ENCODE results near the gene WDR35.
"Not testable (repeated sequence)": the region's sequence is repeated elsewhere in the genome, so short reads cannot be mapped to it uniquely, and the experiment has no call there.

WDR35 gene

DNA sequence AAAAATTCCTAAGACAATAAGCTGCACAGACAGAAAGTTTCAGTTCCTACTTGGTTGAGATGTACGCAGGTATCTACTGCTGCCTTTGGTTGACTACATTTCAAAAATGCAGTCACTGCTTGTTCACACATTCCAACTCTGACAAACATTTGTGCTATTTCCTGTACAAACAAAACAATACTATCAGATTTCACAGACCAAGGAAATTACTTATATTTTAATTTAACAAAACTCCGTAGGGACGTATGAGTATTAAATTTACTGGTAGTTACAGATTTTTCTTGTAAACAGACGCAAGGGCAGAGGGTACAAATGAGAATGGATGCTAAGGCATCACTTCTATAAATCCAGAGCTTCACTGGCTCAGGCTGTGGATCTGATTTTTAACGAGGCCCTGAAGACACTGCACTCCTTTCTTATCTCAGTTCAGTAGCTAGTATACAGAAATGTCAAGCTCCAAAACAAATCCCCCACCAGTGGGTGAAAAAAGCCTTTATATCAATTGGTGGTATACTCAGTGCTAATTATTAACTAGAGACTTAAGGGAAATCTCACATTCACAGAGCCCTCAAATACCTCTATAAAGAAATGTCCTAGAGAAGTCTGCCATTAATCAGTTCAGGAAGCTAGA is 56.4 kb downstream of the WDR35 start:
- no peak for DNase-seq

GRCh38 chr2:19932928-19933327 is 57.0 kb downstream of the WDR35 start:
- no peak for DNase-seq

DNA sequence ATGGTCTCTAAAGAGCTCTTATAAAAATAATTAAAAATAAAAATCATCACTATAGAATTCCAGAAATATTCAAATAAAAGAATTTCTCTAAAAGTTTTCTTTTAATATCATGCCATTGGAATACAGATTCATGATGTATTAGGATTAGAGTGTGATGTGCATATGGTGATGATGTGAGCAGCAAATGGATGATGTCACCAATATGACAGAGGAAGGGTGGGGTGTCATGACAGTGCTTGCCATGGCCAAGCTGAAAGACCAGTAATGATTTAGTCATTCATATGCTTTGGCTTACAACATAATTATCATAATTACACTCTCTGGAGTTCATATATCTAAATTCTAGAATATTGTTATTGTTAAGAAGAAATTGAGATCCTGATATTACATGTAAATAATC is 60.7 kb downstream of the WDR35 start:
- DNase-seq, result no peak

DNA sequence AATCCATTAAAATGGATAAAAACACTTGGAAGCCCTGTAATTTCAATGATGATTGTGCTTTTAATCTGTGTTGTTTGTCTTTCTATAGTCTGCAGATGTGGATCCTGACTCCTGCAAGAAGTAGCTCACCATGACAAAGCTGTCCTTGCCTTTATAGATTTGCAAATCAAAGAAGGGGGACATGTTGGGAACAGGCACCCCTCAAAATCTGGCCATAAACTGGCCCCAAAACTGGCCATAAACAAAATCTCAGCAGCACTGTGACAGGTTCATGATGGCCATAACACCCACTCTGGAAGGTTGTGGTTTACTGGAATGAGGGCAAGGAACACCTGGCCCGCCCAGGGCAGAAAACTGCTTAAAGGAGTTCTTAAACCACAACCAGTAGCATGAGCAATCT is 62.1 kb downstream of the WDR35 start:
- not testable (repeated sequence) for DNase-seq

- not testable (repeated sequence) for DNase-seq
These were observed 65.4 kb downstream of the WDR35 start for GRCh38 chr2:19924526-19924925.

DNA sequence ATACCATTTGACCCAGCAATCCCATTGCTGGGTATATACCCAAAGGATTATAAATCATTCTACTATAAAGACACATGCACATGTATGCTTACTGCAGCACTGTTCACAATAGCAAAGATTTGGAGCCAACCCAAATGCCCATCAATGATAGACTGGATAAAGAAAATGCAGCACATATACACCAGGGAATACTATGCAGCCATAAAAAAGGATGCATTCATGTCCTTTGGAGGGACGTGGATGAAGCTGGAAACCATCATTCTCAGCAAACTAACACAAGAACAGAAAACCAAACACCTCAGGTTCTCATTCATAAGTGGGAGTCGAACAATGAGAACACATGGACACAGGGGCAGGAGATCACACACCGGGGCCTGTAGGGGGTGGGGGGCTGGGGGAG is 67.7 kb downstream of the WDR35 start:
- DNase-seq, result not testable (repeated sequence)

GRCh38 chr2:19916385-19916950 is 73.4 kb downstream of the WDR35 start:
- no peak for DNase-seq

DNA sequence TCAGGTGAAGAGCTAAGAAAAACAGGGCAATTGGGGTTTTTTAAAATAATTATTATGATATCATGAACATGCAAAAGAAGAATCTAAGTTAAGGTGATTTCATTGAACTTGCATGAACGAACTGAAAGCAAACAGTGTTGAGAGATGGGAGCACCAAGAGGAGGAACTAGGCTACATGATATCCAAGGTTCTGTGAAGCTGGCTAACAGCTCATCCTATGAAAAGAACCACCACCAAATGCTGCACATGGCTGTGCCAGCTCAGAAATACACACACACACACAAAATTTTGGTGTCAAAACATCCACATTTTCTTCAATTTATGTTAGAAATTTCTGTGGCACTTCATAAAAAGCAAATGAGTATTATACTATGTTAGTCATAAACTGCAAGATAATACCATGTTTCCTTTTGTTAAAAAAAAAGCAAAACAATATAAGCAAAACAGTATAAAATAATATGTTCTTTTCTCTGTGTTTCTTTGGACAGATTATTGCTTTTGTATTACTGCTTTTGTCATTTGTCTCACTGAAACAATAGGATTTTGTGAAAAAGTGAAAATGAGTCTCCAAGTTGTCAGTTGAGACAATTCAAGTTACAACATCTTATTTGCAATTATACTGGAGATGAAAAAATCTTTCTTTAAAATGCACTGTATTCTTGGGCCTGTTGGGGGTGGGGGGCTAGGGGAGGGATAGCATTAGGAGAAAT is 75.5 kb downstream of the WDR35 start:
- no peak for DNase-seq

GRCh38 chr2:19911808-19912509 is 77.9 kb downstream of the WDR35 start:
- no peak for DNase-seq

- DNase-seq, result no peak
These were observed 87.6 kb downstream of the WDR35 start for GRCh38 chr2:19902216-19902740.

DNA sequence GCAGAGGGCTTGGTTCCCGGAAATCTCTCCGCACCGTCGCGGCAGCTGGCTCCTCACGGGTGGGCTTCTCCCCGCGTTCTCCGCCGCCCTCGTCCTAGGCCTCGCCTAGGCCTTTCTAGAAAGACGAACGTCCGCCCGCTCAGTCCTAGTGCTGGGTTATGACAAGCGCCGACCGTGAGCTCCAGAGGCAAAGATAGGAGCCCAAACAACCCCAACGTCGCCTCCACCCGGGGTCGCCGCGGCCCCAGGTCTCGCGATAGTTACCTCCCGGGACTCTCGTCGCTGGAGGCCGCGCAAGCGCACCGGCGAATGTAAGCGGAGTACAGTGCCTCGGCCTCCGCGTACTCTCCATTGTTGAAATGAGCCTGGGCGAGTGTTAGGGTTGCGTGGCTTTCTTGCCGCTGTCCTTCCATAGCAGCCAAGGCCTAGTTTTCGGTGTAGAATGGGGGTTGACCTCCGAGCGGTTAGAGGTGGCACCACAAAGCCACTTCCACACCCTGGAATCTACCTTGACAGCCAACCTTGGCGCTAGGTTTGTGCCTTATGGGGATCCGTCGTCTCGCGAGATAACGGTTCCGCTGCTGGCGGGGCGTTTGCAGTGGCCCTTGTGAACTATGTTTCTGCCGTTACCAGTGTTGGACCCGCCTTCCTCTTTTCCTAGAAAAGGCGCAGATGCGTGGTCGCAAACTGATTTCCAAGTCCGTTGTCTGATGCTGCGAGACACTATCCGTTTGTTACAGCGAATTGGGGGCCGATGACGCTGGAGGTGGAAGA is 88.3 kb downstream of the WDR35 start, which contains the start of gene TTC32:
Gene TTC32 (minus strand): TSS at position 542 of the 774 bp plus-strand sequence. CDS start 129 bp downstream, at position 413.
- DNase-seq, result peak; percentile 93

DNA sequence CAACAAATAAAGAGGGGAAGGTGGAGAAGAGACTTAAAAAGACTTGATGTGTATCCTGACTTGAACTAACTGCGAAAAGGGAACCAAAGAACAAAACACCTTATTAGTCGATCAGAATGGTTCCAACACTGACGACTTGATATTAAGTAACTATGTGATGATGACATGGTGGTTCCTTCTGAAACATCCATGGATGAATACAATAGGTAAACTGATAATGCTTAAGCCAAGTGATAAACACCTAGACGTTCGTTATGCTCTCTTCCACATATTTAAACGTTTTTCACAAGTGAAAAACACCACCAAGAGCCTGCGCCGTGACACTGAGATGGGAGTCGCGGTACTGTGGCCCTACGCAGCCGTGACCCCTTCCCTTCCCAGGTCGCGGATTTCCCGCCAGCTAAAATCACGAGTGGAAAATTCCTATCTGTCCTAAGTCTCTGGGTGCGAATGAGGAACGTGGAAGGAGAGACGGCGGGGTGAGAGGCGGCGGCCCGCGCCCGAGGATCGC is 88.9 kb downstream of the WDR35 start:
- DNase-seq, result no peak

DNA sequence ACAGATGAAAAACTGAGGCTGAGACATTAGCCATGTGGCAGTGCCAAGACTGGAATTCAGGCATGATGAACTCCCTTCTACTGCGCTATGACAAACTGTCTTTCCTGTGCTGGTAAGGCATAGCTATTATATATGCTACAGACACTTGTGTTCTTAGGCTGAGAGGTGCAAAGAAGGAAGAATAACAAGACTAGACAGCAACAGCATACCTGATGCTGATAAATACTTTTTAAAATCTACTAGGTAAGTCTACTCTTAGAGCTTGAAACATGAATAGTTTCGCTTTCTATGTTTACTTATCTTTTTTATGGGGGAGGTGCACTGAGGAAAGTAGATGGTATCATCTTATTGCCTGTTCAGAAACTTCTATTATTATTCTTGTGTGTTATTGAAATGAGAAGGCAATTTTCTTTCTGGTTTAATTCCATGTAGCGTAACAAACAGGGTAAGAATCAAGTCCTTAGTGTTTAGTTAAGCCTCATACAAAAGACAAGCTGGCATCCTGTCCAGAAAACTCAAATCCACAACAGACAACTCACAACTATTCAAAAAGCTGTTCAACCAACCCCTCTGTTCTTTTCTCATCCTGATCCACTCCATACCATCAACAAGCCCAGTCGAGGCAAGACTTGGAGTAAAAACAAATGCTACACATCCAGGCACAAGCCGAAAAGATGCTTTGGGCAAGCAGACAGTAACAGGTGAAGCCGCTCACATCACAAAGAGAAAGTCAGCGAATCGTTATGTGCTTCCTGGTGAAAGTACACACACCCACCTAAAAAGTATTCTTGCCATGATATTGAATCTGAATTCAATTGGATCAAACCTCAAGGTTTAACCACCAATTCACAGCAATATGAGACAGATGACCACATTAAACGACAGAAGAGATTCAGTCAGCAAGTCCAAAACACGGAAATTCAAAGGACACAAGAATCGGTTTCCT is 89.6 kb downstream of the WDR35 start:
- peak; percentile 6 for DNase-seq

DNA sequence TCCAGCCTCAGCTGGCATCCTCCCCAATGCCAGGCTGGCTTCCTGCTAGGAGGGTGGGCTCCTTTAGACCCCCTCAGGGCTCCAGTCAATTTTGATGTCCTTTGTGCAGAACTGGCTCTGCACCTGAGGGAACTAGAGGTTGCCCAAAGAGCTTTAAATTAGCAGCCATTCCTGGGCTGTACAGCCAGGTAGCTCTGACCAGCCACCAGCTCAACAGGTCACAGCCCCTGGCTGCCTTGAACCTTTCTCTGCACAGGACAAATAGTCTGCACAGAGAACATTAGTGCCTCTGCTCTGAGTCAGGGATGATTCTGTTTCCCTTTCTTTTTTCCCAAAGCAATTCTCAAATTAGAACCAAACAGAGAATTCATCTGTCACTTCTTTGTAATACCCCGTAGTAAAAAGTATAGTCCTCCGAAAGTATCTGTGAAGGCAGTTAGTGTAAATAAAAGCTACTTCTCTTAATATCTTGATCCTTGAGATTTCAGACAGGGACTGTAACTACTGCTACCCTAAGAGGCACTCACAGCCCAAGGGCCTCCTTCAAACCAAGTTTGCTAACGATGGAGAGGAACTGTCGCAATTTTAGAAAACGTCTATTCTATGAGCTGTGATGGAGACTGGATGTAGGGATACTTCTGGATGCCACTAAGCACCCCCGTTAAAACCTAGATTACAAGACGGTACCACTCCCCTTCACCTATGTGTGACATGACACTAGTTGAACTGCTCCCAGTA is 91.1 kb downstream of the WDR35 start:
- no peak for DNase-seq

GRCh38 chr2:19897623-19898245 is 92.2 kb downstream of the WDR35 start:
- DNase-seq, result no peak

DNA sequence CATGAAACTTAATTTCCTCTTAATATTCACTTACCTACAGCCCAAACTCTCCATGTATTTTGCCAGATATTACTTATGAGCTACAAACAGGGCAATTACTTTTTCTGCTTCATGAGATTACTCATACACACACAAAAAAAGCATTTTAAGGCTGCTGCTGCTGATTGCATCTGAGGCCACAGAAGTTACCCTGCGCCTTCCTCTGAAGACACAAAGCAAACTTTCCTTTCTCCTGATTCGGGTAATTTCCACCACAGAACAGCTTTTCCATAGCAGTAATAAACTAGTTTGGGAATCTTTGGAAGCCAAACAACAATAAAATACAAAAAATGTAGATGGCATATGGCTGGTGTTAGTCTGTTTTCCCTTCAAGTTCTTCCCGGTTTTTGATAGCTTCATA is 94.4 kb downstream of the WDR35 start:
- no peak for DNase-seq

- DNase-seq, result no peak
These were observed 95.6 kb downstream of the WDR35 start for GRCh38 chr2:19894134-19894792.

- DNase-seq, result no peak
These were observed 96.3 kb downstream of the WDR35 start for GRCh38 chr2:19893520-19894133.

DNA sequence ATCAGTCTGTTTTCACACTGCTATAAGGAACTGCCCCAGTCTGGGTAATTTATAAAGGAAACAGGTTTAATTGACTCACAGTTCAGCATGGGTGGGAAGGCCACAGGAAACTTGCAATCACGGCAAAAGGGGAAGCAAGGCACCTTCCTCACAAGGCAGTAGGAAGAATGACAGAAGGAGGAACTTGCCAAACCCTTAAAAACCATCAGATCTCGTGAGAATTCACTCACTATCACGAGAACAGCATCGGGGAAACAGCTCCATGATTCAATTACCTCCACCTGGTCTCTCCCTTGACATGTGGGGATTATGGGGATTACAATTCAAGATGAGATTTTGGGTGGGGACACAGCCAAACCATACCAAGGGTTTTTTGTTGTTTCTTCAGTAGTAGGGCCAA is 97.9 kb downstream of the WDR35 start:
- DNase-seq, result not testable (repeated sequence)

Data from NCI-H748 treated with DMSO at 0.1 percent for 48 hours (cell line).